ENCODE data around the gene ERG28.

ERG28 gene

GRCh38 chr14:75645056-75645455 is 15.6 kb downstream of the ERG28 start:
- TF ChIP-seq CTCF (IDR thresholded peaks at IDR 0.05; ENCODE audit: low read depth, low read length) = no peak
- no peak overlapping the region for H3K4me3 ChIP-seq (replicated peaks in 1 of 2; ENCODE audit: low read depth in 2 of 2, low read length in 2 of 2)
- DNase-seq (ENCODE audit: low read depth in 2 of 2) = no peak

- no peak for DNase-seq (ENCODE audit: low read depth in 2 of 2)
- no peak for TF ChIP-seq CTCF (IDR thresholded peaks at IDR 0.05; ENCODE audit: low read depth, low read length)
- H3K4me3 ChIP-seq (replicated peaks in 1 of 2; ENCODE audit: low read depth in 2 of 2, low read length in 2 of 2) = no peak overlapping the region
These were observed 16.7 kb downstream of the ERG28 start for GRCh38 chr14:75643985-75644384.

- no peak for DNase-seq (ENCODE audit: low read depth in 2 of 2)
- H3K4me3 ChIP-seq (replicated peaks in 1 of 2; ENCODE audit: low read depth in 2 of 2, low read length in 2 of 2) = no peak overlapping the region
- TF ChIP-seq CTCF (IDR thresholded peaks at IDR 0.05; ENCODE audit: low read depth, low read length) = no peak
These were observed 19.8 kb downstream of the ERG28 start for GRCh38 chr14:75640876-75641275.

GRCh38 chr14:75636100-75636692 is 24.5 kb downstream of the ERG28 start:
- peak; percentile 54 to 71 for DNase-seq (ENCODE audit: low read depth in 2 of 2)
- TF ChIP-seq CTCF (IDR thresholded peaks at IDR 0.05; ENCODE audit: low read depth, low read length) = no peak
- H3K4me3 ChIP-seq (replicated peaks in 1 of 2; ENCODE audit: low read depth in 2 of 2, low read length in 2 of 2) = no peak overlapping the region

GRCh38 chr14:75634848-75635247 is 25.8 kb downstream of the ERG28 start:
- no peak for TF ChIP-seq CTCF (IDR thresholded peaks at IDR 0.05; ENCODE audit: low read depth, low read length)
- no peak for DNase-seq (ENCODE audit: low read depth in 2 of 2)

GRCh38 chr14:75631453-75631831 is 29.2 kb downstream of the ERG28 start:
- peak in 1 of 2 donors; percentile 41 for DNase-seq (ENCODE audit: low read depth in 2 of 2)
- no peak overlapping the region for H3K4me3 ChIP-seq (replicated peaks in 1 of 2; ENCODE audit: low read depth in 2 of 2, low read length in 2 of 2)
- TF ChIP-seq CTCF (IDR thresholded peaks at IDR 0.05; ENCODE audit: low read depth, low read length) = no peak

More at GRCh38 chr14:75634848-75635247, 25.8 kb downstream of the ERG28 start:
- H3K4me3 ChIP-seq (replicated peaks in 1 of 2; ENCODE audit: low read depth in 2 of 2, low read length in 2 of 2) = no peak overlapping the region
